Measurements from ENCODE around the gene FMNL2. TPM values are rescaled to one million over a fixed set of nuclear protein-coding genes. Genes with fewer than 3 reads are reported as not detected.

Gene FMNL2
- total RNA-seq, 1 donor from 2014 or later, result 41.7 TPM

DNA sequence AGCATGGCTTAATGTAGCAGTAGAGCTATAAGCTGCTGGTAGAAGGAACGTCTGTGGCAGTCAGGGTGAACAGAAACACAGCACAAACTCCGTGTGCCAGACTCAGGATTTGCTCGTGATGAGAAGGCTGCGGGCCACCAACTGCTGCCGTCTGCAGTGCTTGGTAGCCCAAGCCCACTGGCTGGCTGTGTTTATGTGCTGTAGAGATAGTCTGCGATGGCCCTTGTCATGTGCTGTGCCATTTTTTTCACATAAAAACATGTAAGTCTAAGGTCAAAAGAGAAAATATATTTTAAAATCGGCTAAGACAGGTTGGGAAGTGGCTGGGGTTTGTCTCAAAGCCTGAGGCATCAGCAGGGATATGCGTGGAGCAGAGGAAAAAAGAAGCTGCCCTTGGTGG lies 303.6 kb downstream of the FMNL2 start:
- Mint-ChIP-seq H3K9me3 (ENCODE audit: unreplicated experiment) (no peaks in the 10 kb centered on the region), H3K27me3 (ENCODE audit: unreplicated experiment) (peaks cover 17% of the 10 kb centered on the region), H3K27ac (ENCODE audit: unreplicated experiment) (no peak overlapping the region), H3K36me3 (ENCODE audit: low read depth, unreplicated experiment) (peaks cover 32% of the 10 kb centered on the region), H3K4me3 (ENCODE audit: unreplicated experiment) (no peak overlapping the region), H3K4me1 (ENCODE audit: unreplicated experiment) (no peaks in the 10 kb centered on the region)
- TF ChIP-seq CTCF (IDR thresholded peaks at IDR 0.05; ENCODE audit: unreplicated experiment), result no peak
- no peak for DNase-seq (ENCODE audit: low spot score)

DNA sequence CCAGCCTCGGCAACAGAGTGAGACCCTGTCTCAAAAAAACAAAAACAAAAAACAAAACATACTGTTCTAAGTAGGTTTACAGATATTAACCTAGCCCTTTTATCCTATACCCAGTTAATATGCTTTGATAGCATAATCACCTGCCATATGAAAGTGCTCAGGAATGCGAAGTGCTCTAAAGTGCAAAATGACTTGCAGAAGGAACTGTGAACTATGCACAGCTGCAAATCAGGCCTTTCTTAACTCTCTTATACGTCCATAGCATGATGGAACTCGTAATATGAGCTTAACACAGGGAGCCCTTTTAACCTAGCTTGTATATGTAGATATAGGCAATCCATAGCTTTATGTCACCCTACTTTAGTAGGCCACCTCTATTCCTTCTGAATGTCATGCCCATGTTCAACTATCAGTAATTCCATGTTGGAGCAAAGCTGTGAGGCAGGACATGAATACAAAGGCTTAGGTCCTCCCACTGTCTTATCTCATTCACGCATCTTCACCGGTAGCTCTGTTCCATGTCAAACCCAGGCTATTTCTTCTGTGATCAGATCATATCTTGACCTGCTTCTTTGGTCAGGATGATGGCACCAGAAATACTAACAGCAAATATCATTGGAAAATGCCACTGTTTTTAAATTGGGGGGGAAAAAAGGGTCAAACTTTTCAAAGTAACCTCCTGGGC lies 309.4 kb downstream of the FMNL2 start:
- no peak for DNase-seq (ENCODE audit: low spot score)
- Mint-ChIP-seq H3K27ac (ENCODE audit: unreplicated experiment) (no peak overlapping the region), H3K4me3 (ENCODE audit: unreplicated experiment) (no peak overlapping the region), H3K4me1 (ENCODE audit: unreplicated experiment) (peaks cover 8% of the 10 kb centered on the region), H3K27me3 (ENCODE audit: unreplicated experiment) (peaks cover 16% of the 10 kb centered on the region), H3K36me3 (ENCODE audit: low read depth, unreplicated experiment) (peaks cover 32% of the 10 kb centered on the region), H3K9me3 (ENCODE audit: unreplicated experiment) (no peaks in the 10 kb centered on the region)
- no peak for TF ChIP-seq CTCF (IDR thresholded peaks at IDR 0.05; ENCODE audit: unreplicated experiment)

- Mint-ChIP-seq H3K4me3 (ENCODE audit: unreplicated experiment) (no peak overlapping the region), H3K9me3 (ENCODE audit: unreplicated experiment) (no peaks in the 10 kb centered on the region), H3K27me3 (ENCODE audit: unreplicated experiment) (peaks cover 14% of the 10 kb centered on the region), H3K4me1 (ENCODE audit: unreplicated experiment) (peaks cover 8% of the 10 kb centered on the region), H3K27ac (ENCODE audit: unreplicated experiment) (no peak overlapping the region), H3K36me3 (ENCODE audit: low read depth, unreplicated experiment) (peaks cover 21% of the 10 kb centered on the region)
- no peak for TF ChIP-seq CTCF (IDR thresholded peaks at IDR 0.05; ENCODE audit: unreplicated experiment)
- no peak for DNase-seq (ENCODE audit: low spot score)
Measured at GRCh38 chr2:152646264-152646663, 311.3 kb downstream of the FMNL2 start.

- no peak for TF ChIP-seq CTCF (IDR thresholded peaks at IDR 0.05; ENCODE audit: unreplicated experiment)
- Mint-ChIP-seq H3K27me3 (ENCODE audit: unreplicated experiment) (peaks cover 14% of the 10 kb centered on the region), H3K36me3 (ENCODE audit: low read depth, unreplicated experiment) (peaks cover 16% of the 10 kb centered on the region), H3K9me3 (ENCODE audit: unreplicated experiment) (no peaks in the 10 kb centered on the region), H3K4me1 (ENCODE audit: unreplicated experiment) (peaks cover 8% of the 10 kb centered on the region), H3K4me3 (ENCODE audit: unreplicated experiment) (no peak overlapping the region), H3K27ac (ENCODE audit: unreplicated experiment) (peak overlapping the region; percentile 5)
- DNase-seq (ENCODE audit: low spot score), result no peak
Measured at GRCh38 chr2:152646775-152647174, 311.8 kb downstream of the FMNL2 start.

DNA sequence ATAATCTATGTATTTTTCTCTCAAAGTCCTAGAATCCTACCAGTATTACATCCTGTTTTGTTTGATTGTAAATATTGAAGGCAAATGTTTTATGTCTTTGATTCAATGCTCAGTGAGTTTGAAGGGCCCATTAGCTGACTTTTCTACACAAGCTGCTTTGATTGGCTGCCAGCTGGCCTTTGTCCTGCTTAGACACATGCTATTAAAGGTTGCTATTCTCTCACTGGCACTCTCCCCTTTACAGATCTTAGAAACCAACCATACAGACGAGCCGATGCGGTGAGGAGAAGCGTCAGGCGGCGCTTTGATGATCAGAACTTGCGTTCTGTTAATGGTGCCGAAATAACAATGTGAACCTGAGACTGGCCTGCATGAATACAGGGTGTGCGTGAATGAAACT lies 312.6 kb downstream of the FMNL2 start:
- no peaks in the 10 kb centered on the region for H3K9me3 Mint-ChIP-seq (ENCODE audit: unreplicated experiment)
- peak overlapping the region; percentile 28 for H3K27ac Mint-ChIP-seq (ENCODE audit: unreplicated experiment)
- peaks cover 16% of the 10 kb centered on the region for H3K36me3 Mint-ChIP-seq (ENCODE audit: low read depth, unreplicated experiment)
- peaks cover 8% of the 10 kb centered on the region for H3K4me1 Mint-ChIP-seq (ENCODE audit: unreplicated experiment)
- no peak for DNase-seq (ENCODE audit: low spot score)
- peak overlapping the region; percentile 1 for H3K4me3 Mint-ChIP-seq (ENCODE audit: unreplicated experiment)
- peaks cover 10% of the 10 kb centered on the region for H3K27me3 Mint-ChIP-seq (ENCODE audit: unreplicated experiment)
- TF ChIP-seq CTCF (IDR thresholded peaks at IDR 0.05; ENCODE audit: unreplicated experiment), result no peak

Data from endothelial cell (in vitro differentiated cells).